GM06990 (cell line): ENCODE measurements around the gene MRTFB.

Source experiments
- DNase-seq: peaks from one replicate; pipeline ENCODE4 v3.0.0-alpha.2; 2011; ENCODE audit not compliant: insufficient read length; ENCODE audit errors: extremely low read depth
- H3K27me3 ChIP-seq: replicated peaks from 2 replicates; pipeline ENCODE4 v1.6.0; 2011; ENCODE audit warnings: low read length; ENCODE audit not compliant: control insufficient read depth, insufficient read depth
- H3K36me3 ChIP-seq: 2 replicates; pipeline ENCODE4 v1.5.1; 2011; ENCODE audit warnings: low read length; ENCODE audit not compliant: control insufficient read depth, insufficient read depth
- H3K4me3 ChIP-seq: replicated peaks from 2 replicates; pipeline ENCODE4 v1.5.1; 2011; ENCODE audit warnings: low read depth, mild to moderate bottlenecking, control low read depth, low read length
- TF ChIP-seq, protein P1 (sequence below): IDR thresholded peaks from 2 replicates; pipeline ENCODE4 v1.5.1; 2011; ENCODE audit warnings: low read length, control low read depth, mild to moderate bottlenecking, inconsistent platforms; ENCODE audit not compliant: insufficient read depth, poor library complexity, severe bottlenecking

MRTFB gene

GRCh38 chr16:14198572-14198971 is 127.5 kb downstream of the MRTFB start:
- TF ChIP-seq, protein P1, sequence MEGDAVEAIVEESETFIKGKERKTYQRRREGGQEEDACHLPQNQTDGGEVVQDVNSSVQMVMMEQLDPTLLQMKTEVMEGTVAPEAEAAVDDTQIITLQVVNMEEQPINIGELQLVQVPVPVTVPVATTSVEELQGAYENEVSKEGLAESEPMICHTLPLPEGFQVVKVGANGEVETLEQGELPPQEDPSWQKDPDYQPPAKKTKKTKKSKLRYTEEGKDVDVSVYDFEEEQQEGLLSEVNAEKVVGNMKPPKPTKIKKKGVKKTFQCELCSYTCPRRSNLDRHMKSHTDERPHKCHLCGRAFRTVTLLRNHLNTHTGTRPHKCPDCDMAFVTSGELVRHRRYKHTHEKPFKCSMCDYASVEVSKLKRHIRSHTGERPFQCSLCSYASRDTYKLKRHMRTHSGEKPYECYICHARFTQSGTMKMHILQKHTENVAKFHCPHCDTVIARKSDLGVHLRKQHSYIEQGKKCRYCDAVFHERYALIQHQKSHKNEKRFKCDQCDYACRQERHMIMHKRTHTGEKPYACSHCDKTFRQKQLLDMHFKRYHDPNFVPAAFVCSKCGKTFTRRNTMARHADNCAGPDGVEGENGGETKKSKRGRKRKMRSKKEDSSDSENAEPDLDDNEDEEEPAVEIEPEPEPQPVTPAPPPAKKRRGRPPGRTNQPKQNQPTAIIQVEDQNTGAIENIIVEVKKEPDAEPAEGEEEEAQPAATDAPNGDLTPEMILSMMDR = no peak
- DNase-seq = no peak
- Histone ChIP-seq H3K36me3 (no peaks in the 10 kb centered on the region), H3K4me3 (no peak overlapping the region), H3K27me3 (no peaks in the 10 kb centered on the region)

GRCh38 chr16:14199199-14199598 is 128.1 kb downstream of the MRTFB start:
- Histone ChIP-seq H3K27me3 (no peaks in the 10 kb centered on the region), H3K4me3 (no peak overlapping the region), H3K36me3 (no peaks in the 10 kb centered on the region)
- DNase-seq = no peak
- TF ChIP-seq, protein P1 = no peak

DNA sequence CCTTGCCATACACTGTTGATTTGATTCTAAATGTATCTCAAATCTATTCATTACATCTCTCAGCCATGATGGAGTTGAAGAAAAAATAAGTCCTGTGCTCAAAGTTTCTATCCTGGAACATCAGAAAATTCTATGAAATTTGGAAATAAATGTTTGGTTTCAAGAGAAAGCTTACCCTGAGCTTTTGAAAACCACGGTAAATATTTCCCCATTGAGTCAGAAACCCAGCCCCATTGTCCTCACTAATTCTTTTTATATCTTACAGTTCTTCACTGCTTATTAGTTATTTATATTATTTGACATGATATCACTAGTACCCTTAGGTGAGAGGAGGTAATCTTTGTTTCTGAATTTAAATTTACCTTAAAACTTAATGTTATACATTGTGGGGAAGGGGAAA is 128.5 kb downstream of the MRTFB start:
- TF ChIP-seq, protein P1 = no peak
- DNase-seq = no peak
- no peaks in the 10 kb centered on the region for H3K36me3 ChIP-seq

DNA sequence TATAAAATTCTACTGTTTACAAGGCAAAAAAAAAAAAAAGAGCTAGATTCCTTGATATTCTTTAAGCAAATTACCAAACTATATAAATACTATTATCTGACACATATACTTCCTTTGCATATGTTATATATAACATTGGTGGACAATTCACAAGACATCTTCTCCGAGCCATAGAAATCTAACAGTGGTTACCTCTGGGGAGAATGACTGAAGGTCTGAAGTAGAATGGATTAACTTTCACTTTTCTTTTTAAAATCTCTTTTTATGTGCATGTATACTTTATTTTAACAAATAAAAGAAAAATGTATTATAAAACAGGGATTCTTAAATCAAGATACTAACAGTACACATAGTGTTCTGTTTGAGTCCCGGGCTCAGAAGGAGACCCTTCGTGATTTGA is 131.0 kb downstream of the MRTFB start:
- TF ChIP-seq, protein P1 = no peak
- no peak overlapping the region for H3K4me3 ChIP-seq
- no peak for DNase-seq
- no peaks in the 10 kb centered on the region for H3K27me3 ChIP-seq
- H3K36me3 ChIP-seq = no peaks in the 10 kb centered on the region

More for the DNA sequence above, 128.5 kb downstream of the MRTFB start:
- Histone ChIP-seq H3K27me3 (no peaks in the 10 kb centered on the region), H3K4me3 (no peak overlapping the region)

GRCh38 chr16:14202697-14203096 is 131.6 kb downstream of the MRTFB start:
- H3K27me3 ChIP-seq = no peaks in the 10 kb centered on the region
- no peak for DNase-seq

More at GRCh38 chr16:14202697-14203096, 131.6 kb downstream of the MRTFB start:
- no peaks in the 10 kb centered on the region for H3K36me3 ChIP-seq
- H3K4me3 ChIP-seq = no peak overlapping the region
- TF ChIP-seq, protein P1 = peak; percentile 13
